Measurements from ENCODE around the gene CNTN4.
"Not testable (repeated sequence)": the region's sequence is repeated elsewhere in the genome, so short reads cannot be mapped to it uniquely, and the experiment has no call there.

Gene CNTN4

GRCh38 chr3:2908693-2909351, 810.2 kb downstream of the CNTN4 start:
- no peak for DNase-seq (ENCODE audit: low read depth, low spot score)

GRCh38 chr3:2910997-2911396, 812.3 kb downstream of the CNTN4 start:
- DNase-seq (ENCODE audit: low read depth, low spot score), result no peak

GRCh38 chr3:2915826-2916225, 817.2 kb downstream of the CNTN4 start:
- DNase-seq (ENCODE audit: low read depth, low spot score), result no peak

GRCh38 chr3:2916640-2917039, 818.0 kb downstream of the CNTN4 start:
- not testable (repeated sequence) for DNase-seq (ENCODE audit: low read depth, low spot score)

GRCh38 chr3:2920103-2920502, 821.4 kb downstream of the CNTN4 start:
- no peak for DNase-seq (ENCODE audit: low read depth, low spot score)

- no peak for DNase-seq (ENCODE audit: low read depth, low spot score)
Observed at GRCh38 chr3:2921452-2921851, 822.8 kb downstream of the CNTN4 start.

- no peak for DNase-seq (ENCODE audit: low read depth, low spot score)
Observed at GRCh38 chr3:2921903-2922302, 823.2 kb downstream of the CNTN4 start.

GRCh38 chr3:2923390-2923789, 824.7 kb downstream of the CNTN4 start:
- DNase-seq (ENCODE audit: low read depth, low spot score), result no peak

- no peak for DNase-seq (ENCODE audit: low read depth, low spot score)
Observed at GRCh38 chr3:2927259-2927658, 828.6 kb downstream of the CNTN4 start.

GRCh38 chr3:2929574-2929973, 830.9 kb downstream of the CNTN4 start:
- no peak for DNase-seq (ENCODE audit: low read depth, low spot score)

GRCh38 chr3:2931265-2931664, 832.6 kb downstream of the CNTN4 start:
- no peak for DNase-seq (ENCODE audit: low read depth, low spot score)

- DNase-seq (ENCODE audit: low read depth, low spot score), result no peak
Observed at GRCh38 chr3:2934541-2934940, 835.9 kb downstream of the CNTN4 start.

- no peak for DNase-seq (ENCODE audit: low read depth, low spot score)
Observed at GRCh38 chr3:2937055-2937454, 838.4 kb downstream of the CNTN4 start.

- DNase-seq (ENCODE audit: low read depth, low spot score), result no peak
Observed at GRCh38 chr3:2937592-2937991, 838.9 kb downstream of the CNTN4 start.

- DNase-seq (ENCODE audit: low read depth, low spot score), result no peak
Observed at GRCh38 chr3:2938711-2939110, 840.0 kb downstream of the CNTN4 start.

- DNase-seq (ENCODE audit: low read depth, low spot score), result no peak
Observed at GRCh38 chr3:2940062-2940461, 841.4 kb downstream of the CNTN4 start.

- DNase-seq (ENCODE audit: low read depth, low spot score), result no peak
Observed at GRCh38 chr3:2944628-2945027, 846.0 kb downstream of the CNTN4 start.

- no peak for DNase-seq (ENCODE audit: low read depth, low spot score)
Observed at GRCh38 chr3:2945121-2945520, 846.5 kb downstream of the CNTN4 start.

GRCh38 chr3:2947536-2947935, 848.9 kb downstream of the CNTN4 start:
- DNase-seq (ENCODE audit: low read depth, low spot score), result no peak

- DNase-seq (ENCODE audit: low read depth, low spot score), result no peak
Observed at GRCh38 chr3:2948882-2949281, 850.2 kb downstream of the CNTN4 start.

GRCh38 chr3:2950159-2950558, 851.5 kb downstream of the CNTN4 start:
- DNase-seq (ENCODE audit: low read depth, low spot score), result no peak

GRCh38 chr3:2957115-2957514, 858.4 kb downstream of the CNTN4 start:
- no peak for DNase-seq (ENCODE audit: low read depth, low spot score)

GRCh38 chr3:2958551-2958950, 859.9 kb downstream of the CNTN4 start:
- DNase-seq (ENCODE audit: low read depth, low spot score), result no peak

GRCh38 chr3:2961576-2961975, 862.9 kb downstream of the CNTN4 start:
- DNase-seq (ENCODE audit: low read depth, low spot score), result no peak
